PC-9 (cell line): ENCODE results near the gene APOL6.

Source experiments
- CTCF ChIP-seq: fragments of 200-600 bp; sonication (generic); conservative IDR thresholded peaks from 2 replicates; pipeline ENCODE4 v1.6.1; 2017; ENCODE audit warnings: mixed run types, antibody characterized with exemption, mild to moderate bottlenecking, moderate library complexity
- EZH2 ChIP-seq: fragments of 200-600 bp; sonication (generic); IDR thresholded peaks from 2 replicates; pipeline ENCODE4 v1.8.0; 2017; ENCODE audit warnings: antibody characterized with exemption, low read depth

GRCh38 chr22:35678836-35679235, 30.6 kb downstream of the APOL6 start:
- no peak for TF ChIP-seq CTCF
- no peak for TF ChIP-seq EZH2
